Measurements from ENCODE around the gene FKBP2.

- TF ChIP-seq CTCF (IDR thresholded peaks at IDR 0.05) (no peak), POLR2A (IDR thresholded peaks at IDR 0.05) (no peak)
Observed at GRCh38 chr11:64208086-64208795, 32.7 kb upstream of the FKBP2 start.

Data from esophagus squamous epithelium (tissue), 4 donors.